NCI-H524 treated with DMSO at 0.1 percent for 48 hours (cell line): ENCODE data around the gene RCSD1.

ENCODE experiments used
- DNase-seq: peaks from one replicate; lab custom pipeline; 2025; lab: John Stamatoyannopoulos, UW

RCSD1 gene

DNA sequence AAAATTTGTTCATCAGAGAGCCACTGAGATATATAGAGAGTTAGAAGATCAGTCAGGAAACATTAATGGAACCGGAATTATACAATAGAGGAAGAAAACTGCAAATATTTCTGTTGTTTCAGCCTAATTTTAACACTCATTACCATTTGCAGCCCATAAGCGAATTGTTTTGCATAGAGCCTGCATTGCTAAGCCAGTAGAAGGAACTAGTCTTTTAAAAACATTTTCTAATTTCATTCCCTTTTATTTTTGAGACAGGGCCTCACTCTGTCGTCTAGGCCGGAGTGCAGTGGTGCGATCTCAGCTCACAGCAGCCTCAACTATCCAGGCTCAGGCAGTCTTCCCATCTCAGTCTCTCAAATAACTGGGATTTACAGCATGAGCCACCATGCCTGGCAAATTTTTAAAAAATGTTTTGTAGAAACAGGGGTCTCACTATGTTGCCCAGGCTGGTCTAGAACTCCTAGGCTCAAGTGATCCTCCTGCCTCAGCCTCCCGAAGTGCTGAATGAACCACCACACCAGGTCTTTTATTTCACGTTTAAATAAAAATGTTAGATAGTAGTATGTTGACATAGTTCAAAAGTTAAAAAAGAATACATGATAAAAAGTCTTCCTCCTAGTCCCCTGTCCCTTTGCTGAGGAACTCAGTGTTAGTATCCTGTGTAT, 117.1 kb downstream of the RCSD1 start:
- DNase-seq, result no peak

- no peak for DNase-seq
Observed at GRCh38 chr1:167747988-167748387, 118.0 kb downstream of the RCSD1 start.

DNA sequence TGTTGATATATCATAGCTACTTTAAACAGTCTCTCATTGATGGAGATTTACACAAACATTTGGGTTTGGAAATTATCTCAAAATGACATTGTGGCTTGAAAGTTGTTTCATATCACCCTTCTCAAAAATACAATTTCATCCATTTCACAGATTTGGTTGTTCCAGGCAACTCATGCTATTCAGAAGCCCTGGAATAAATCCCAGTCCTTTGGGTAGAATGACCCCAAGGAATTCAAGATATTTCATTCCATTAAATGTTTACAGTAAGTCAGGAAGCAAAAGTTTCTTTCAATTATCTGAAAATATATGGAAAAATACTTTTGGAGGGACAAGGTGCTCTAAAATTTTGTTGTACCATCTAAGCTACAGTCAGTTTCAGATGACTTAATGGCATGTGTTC, 118.9 kb downstream of the RCSD1 start:
- no peak for DNase-seq

GRCh38 chr1:167749741-167750140, 119.7 kb downstream of the RCSD1 start:
- no peak for DNase-seq

DNA sequence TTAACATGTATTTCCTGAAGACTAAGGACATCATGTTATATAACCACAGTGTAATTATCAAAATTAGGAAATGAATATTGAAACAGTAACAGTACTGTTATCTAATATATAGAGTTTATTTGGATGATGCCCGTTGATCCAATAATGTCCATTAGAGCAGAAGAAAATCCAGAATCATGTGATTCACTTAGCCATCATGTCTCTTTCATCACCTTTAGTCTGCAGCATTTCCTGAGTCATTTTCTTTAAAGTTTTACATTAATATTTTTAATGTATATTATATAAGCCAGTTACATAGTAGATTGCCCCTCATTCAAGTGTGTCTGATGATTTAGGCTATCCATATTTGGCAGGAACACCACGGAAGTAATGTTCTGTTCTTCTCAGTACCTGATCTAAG, 120.6 kb downstream of the RCSD1 start:
- no peak for DNase-seq

DNA sequence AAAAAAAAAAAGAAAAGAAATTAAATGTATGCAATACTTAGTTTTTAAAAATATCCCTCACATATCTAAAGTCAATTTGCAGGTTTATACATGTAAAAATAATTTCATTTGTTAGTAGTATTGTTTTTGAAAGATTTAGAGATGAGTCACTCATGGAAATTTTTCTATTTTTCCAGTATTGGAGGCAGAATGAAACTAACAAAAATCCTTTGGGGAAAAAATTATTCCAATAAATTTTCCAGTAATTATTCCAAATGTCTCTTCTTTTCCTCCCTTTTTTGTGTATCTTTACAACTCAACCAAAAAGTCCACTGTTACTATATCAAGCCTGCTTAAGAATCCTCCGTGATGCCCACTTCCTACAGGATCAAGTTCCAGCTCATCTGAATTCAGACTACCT, 121.6 kb downstream of the RCSD1 start:
- no peak for DNase-seq

- no peak for DNase-seq
Observed at GRCh38 chr1:167752219-167752985, 122.4 kb downstream of the RCSD1 start.

GRCh38 chr1:167755654-167756053, 125.6 kb downstream of the RCSD1 start:
- no peak for DNase-seq
